Caco-2 (cell line): ENCODE measurements around the gene EIF3J. TPM values are rescaled to one million over a fixed set of nuclear protein-coding genes. Genes with fewer than 3 reads are reported as not detected.

Source experiments
- BruUV-seq: library from RNA; stranded (reverse); fragments of 400-500 nt; replicated peaks from 2 replicates; lab custom pipeline; 2021; lab: Mats Ljungman, UMichigan
- CTCF ChIA-PET: fragments of 300-600 bp; sonication (Branson Sonifier 250); formaldehyde crosslinking; loops from one replicate; lab custom pipeline; 2022; ENCODE audit warnings: antibody characterized with exemption; lab: Charles Lee
- POLR2A ChIA-PET: fragments of 300-600 bp; sonication (Branson Sonifier 250); formaldehyde crosslinking; loops from one replicate; lab custom pipeline; 2022; ENCODE audit warnings: antibody characterized with exemption; lab: Charles Lee
- DNase-seq, 2 experiments: peaks; one replicate each; pipeline versions ENCODE4 v3.0.0 to v3.0.0-alpha.2; 2020 to 2022
- H3K27me3 ChIP-seq: replicated peaks from 2 replicates; pipeline ENCODE4 v1.6.0; 2011; ENCODE audit warnings: low read length; ENCODE audit not compliant: control insufficient read depth, insufficient read depth
- H3K36me3 ChIP-seq: 2 replicates; pipeline ENCODE4 v1.5.1; 2011; ENCODE audit warnings: low read length; ENCODE audit not compliant: control insufficient read depth, insufficient read depth
- H3K4me1 ChIP-seq: fragments of 250-450 bp; sonication (Bioruptor Pico); 2 replicates; pipeline ENCODE4 v1.5.1; 2020; ENCODE audit warnings: mild to moderate bottlenecking
- H3K4me3 ChIP-seq: 2 replicates; pipeline ENCODE4 v1.5.1; 2011; ENCODE audit warnings: low read depth, mild to moderate bottlenecking, control low read depth, low read length
- H3K9me3 ChIP-seq: fragments of 250-450 bp; sonication (Bioruptor Pico); 2 replicates; pipeline ENCODE4 v1.5.1; 2020; ENCODE audit warnings: mild to moderate bottlenecking, moderate library complexity
- H3K27ac Mint-ChIP-seq: one replicate; pipeline ENCODE4 v1.8.0; 2022; ENCODE audit warnings: mixed read lengths; ENCODE audit not compliant: unreplicated experiment
- H3K27me3 Mint-ChIP-seq: one replicate; pipeline ENCODE4 v1.8.0; 2022; ENCODE audit warnings: mixed read lengths; ENCODE audit not compliant: insufficient read depth, unreplicated experiment
- H3K36me3 Mint-ChIP-seq: one replicate; pipeline ENCODE4 v1.8.0; 2022; ENCODE audit warnings: mild to moderate bottlenecking, mixed read lengths; ENCODE audit not compliant: insufficient read depth, unreplicated experiment
- H3K4me1 Mint-ChIP-seq: one replicate; pipeline ENCODE4 v1.8.0; 2022; ENCODE audit warnings: low read depth, mixed read lengths; ENCODE audit not compliant: unreplicated experiment
- H3K4me3 Mint-ChIP-seq: one replicate; pipeline ENCODE4 v1.8.0; 2022; ENCODE audit warnings: mild to moderate bottlenecking, moderate library complexity, mixed read lengths; ENCODE audit not compliant: unreplicated experiment
- H3K9me3 Mint-ChIP-seq: one replicate; pipeline ENCODE4 v1.8.0; 2022; ENCODE audit warnings: mixed read lengths; ENCODE audit not compliant: unreplicated experiment
- CTCF ChIP-seq, 2 experiments: fragments of 200-600 bp in 1 of 2; IDR thresholded peaks; 1 replicate in 1 of 2; 2 replicates in 1 of 2; pipeline versions ENCODE4 v1.5.1 to v1.8.0; 2011 to 2022; ENCODE audit warnings: antibody characterized with exemption in 1 of 2, control low read depth in 1 of 2, inconsistent platforms in 1 of 2, low read depth in 1 of 2, low read length in 1 of 2, mild to moderate bottlenecking in 1 of 2, moderate library complexity in 1 of 2; ENCODE audit not compliant: insufficient read depth in 1 of 2, severe bottlenecking in 1 of 2, unreplicated experiment in 1 of 2
- intact Hi-C: fragments of 100-400 bp; cut with micrococcal nuclease; formaldehyde crosslinking; loops from one replicate; pipeline ENCODE4 v1.10.0; 2022; ENCODE audit not compliant: unreplicated experiment
- total RNA-seq: library from RNA; stranded (reverse); gene quantifications from 2 replicates; pipeline ENCODE4 v1.2.3, GENCODE V29; 2022

Gene EIF3J
- total RNA-seq, 1 experiment from 2014 or later = 179 TPM

GRCh38 chr15:44574734-44575133 is 37.8 kb downstream of the EIF3J start:
- H3K36me3 Mint-ChIP-seq = peaks cover 36% of the 10 kb centered on the region
- H3K9me3 Mint-ChIP-seq = no peaks in the 10 kb centered on the region
- H3K4me3 ChIP-seq = no peak overlapping the region
- ChIA-PET CTCF (no interaction called here), POLR2A (interaction anchor here (0.6 kb wide), 1 partner anchor 26 kb away, joined by 3 read pairs; no protein-coding TSS in a partner anchor)
- H3K9me3 ChIP-seq = no peaks in the 10 kb centered on the region
- intact Hi-C loops = no loop called here
- no peaks in the 10 kb centered on the region for H3K27me3 ChIP-seq
- H3K27me3 Mint-ChIP-seq = no peaks in the 10 kb centered on the region
- H3K4me1 Mint-ChIP-seq = no peaks in the 10 kb centered on the region
- BruUV-seq = no TSS peak
- TF ChIP-seq CTCF (IDR thresholded peaks at IDR 0.05; ENCODE audit: insufficient read depth in 1 of 2, low read depth in 1 of 2, low read length in 1 of 2, severe bottlenecking in 1 of 2, unreplicated experiment in 1 of 2) = no peak
- no peak overlapping the region for H3K4me3 Mint-ChIP-seq
- H3K36me3 ChIP-seq = no peaks in the 10 kb centered on the region; the same call in 1 of the 2 replicates
- H3K27ac Mint-ChIP-seq = no peak overlapping the region
- no peaks in the 10 kb centered on the region for H3K4me1 ChIP-seq
- DNase-seq = no peak

GRCh38 chr15:44580105-44580504 is 43.2 kb downstream of the EIF3J start:
- Histone ChIP-seq H3K4me1 (no peaks in the 10 kb centered on the region), H3K36me3 (no peaks in the 10 kb centered on the region), H3K9me3 (no peaks in the 10 kb centered on the region), H3K27me3 (no peaks in the 10 kb centered on the region), H3K4me3 (no peak overlapping the region)
- intact Hi-C loops = no loop called here
- no peak overlapping the region for H3K4me3 Mint-ChIP-seq
- peaks cover 44% of the 10 kb centered on the region for H3K36me3 Mint-ChIP-seq
- DNase-seq = no peak
- no peaks in the 10 kb centered on the region for H3K4me1 Mint-ChIP-seq
- no peaks in the 10 kb centered on the region for H3K27me3 Mint-ChIP-seq
- TF ChIP-seq CTCF (IDR thresholded peaks at IDR 0.05; ENCODE audit: insufficient read depth in 1 of 2, low read depth in 1 of 2, low read length in 1 of 2, severe bottlenecking in 1 of 2, unreplicated experiment in 1 of 2) = no peak
- no TSS peak for BruUV-seq
- ChIA-PET CTCF (interaction anchor here (1.4 to 2.5 kb wide), 3 partner anchors 83 to 158 kb away, joined by 4 to 16 read pairs (median 5); partner anchors contain the start of genes SPG11 and TRIM69), POLR2A (interaction anchor here (0.7 kb wide), 1 partner anchor 156 kb away, joined by 13 read pairs; the partner anchor contains the start of gene TRIM69)
- H3K27ac Mint-ChIP-seq = no peak overlapping the region
- H3K9me3 Mint-ChIP-seq = no peaks in the 10 kb centered on the region

GRCh38 chr15:44584162-44584749 is 47.3 kb downstream of the EIF3J start:
- ChIA-PET POLR2A (no interaction called here), CTCF (interaction anchor here (0.5 to 1.6 kb wide), 2 partner anchors 154 to 385 kb away, joined by 3 to 13 read pairs; no protein-coding TSS in a partner anchor)
- peak in 1 of 2 experiments; percentile 49 for TF ChIP-seq CTCF (IDR thresholded peaks at IDR 0.05; ENCODE audit: insufficient read depth in 1 of 2, low read depth in 1 of 2, low read length in 1 of 2, severe bottlenecking in 1 of 2, unreplicated experiment in 1 of 2)
- H3K9me3 Mint-ChIP-seq = no peaks in the 10 kb centered on the region
- DNase-seq = peak in 1 of 2 experiments; percentile 48
- no peak overlapping the region for H3K4me3 Mint-ChIP-seq
- H3K36me3 ChIP-seq = no peaks in the 10 kb centered on the region; the same call in 1 of the 2 replicates
- peaks cover 71% of the 10 kb centered on the region for H3K36me3 Mint-ChIP-seq
- H3K27me3 ChIP-seq = no peaks in the 10 kb centered on the region
- H3K27me3 Mint-ChIP-seq = no peaks in the 10 kb centered on the region
- H3K9me3 ChIP-seq = no peaks in the 10 kb centered on the region
- H3K4me3 ChIP-seq = no peak overlapping the region
- H3K4me1 Mint-ChIP-seq = no peaks in the 10 kb centered on the region
- H3K27ac Mint-ChIP-seq = no peak overlapping the region
- intact Hi-C loops = no loop called here
- no peaks in the 10 kb centered on the region for H3K4me1 ChIP-seq
- BruUV-seq = no TSS peak
